Activated CD4-positive, alpha-beta T cell treated with anti-CD3 and anti-CD28 coated beads for 24 hours (primary cell): Measurements from ENCODE around the gene EFCAB12.
"Not testable (repeated sequence)": the region's sequence is repeated elsewhere in the genome, so short reads cannot be mapped to it uniquely, and the experiment has no call there.

Experiments
- DNase-seq, 2 donors: peaks; one replicate each; pipeline ENCODE4 v3.0.0-alpha.2; 2020; ENCODE audit warnings: low read depth in 2 of 2

EFCAB12 gene

GRCh38 chr3:129369711-129370110 lies 58.7 kb downstream of the EFCAB12 start:
- DNase-seq, result no peak

DNA sequence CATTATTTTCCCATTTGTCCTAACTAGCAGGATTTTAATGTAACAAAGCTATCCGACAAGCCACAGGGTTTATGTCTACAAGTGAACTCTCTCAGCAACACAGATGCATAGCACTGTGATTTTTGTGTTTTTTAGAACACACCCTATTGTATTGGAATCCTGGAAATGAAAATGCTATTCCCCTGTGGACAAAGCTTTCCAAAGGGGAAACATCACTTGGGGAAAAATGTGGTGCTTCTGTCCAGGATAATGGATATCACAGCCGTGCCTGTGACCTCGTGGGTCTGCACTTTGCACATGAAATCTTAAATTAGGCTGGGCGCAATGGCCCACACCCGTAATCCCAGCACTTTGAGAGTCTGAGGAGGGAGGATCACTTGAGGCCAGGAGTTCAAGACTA lies 60.6 kb downstream of the EFCAB12 start:
- DNase-seq, result no peak

DNA sequence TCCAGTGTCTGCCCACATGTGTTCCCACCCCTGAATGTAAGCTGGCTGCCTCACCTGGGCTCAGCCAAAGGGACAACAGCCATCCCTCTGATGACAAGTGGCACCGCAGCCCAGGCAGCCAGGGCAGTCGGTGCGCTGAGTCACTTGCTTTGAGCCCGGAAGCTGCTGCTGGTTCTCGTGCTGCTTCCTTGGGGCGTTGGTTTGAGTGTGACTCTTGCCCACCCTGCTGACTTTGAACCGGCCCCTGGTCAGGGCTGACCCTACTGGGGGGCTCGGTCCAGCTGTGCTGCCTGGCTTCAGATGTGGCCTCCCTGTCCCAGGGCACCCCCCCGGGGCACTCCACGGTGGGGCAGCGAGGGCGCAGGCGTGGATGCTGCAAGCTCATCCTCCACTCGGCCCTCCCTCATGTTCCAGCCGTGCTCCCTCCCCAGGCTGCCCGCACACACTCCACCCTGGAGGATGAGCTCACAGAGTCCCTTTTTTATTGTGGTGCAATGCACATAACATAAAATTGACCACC lies 62.1 kb downstream of the EFCAB12 start:
- no peak for DNase-seq

DNA sequence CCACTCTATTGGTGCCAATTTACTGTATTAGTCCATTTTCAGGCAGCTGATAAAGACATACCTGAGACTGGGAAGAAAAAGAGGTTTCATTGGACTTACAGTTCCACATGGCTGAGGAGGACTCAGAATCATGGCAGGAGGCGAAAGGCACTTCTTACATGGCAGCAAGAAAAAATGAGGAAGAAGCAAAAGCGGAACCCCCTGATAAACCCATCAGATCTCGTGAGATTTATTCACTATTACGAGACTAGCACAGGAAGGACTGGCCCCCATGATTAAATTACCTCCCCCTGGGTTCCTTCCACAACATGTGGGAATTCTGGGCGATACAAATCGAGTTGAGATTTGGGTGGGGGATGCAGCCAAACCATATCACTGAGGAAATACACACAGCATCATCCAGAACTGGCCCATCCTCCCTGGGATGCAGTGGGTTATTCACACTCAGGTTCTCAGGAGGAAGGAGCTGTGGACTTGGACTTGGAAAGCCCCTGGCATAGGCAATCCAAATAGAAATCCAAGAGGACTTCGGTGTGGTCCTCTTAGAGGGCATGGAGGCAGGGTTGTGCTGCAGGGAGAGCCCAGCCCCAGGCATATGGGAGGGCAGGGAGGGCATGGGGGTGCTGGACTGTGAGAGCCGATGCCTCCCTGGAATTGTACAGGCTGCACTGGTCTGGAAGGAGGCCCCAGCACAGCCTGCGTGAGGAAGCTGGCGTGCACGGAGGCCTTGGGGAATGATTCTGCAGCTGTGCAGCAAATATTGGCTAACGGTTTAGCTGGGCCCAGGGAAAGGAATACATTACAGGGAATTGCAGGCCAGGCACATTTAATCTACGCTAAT lies 62.9 kb downstream of the EFCAB12 start:
- no peak for DNase-seq

DNA sequence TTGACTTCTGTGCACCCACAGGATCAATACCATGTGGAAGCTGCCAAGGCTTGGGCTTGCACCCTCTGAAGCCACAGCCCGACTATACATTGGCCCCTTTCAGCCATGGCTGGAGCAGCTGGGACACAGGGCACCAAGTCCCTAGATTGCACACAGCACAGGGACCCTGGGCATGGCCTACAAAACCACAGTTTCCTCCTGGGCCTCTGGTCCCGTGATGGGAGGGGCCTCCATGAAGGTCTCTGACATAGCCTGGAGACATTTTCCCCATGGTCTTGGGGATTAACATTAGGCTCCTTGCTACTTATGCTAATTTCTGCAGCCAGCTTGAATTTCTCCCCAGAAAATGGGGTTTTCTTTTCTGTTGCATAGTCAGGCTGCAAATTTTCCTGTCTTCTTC lies 63.6 kb downstream of the EFCAB12 start:
- DNase-seq, result not testable (repeated sequence)

- DNase-seq, result not testable (repeated sequence)
These were observed 65.1 kb downstream of the EFCAB12 start for GRCh38 chr3:129363356-129363755.

GRCh38 chr3:129360705-129361460 lies 67.6 kb downstream of the EFCAB12 start:
- DNase-seq, result no peak

DNA sequence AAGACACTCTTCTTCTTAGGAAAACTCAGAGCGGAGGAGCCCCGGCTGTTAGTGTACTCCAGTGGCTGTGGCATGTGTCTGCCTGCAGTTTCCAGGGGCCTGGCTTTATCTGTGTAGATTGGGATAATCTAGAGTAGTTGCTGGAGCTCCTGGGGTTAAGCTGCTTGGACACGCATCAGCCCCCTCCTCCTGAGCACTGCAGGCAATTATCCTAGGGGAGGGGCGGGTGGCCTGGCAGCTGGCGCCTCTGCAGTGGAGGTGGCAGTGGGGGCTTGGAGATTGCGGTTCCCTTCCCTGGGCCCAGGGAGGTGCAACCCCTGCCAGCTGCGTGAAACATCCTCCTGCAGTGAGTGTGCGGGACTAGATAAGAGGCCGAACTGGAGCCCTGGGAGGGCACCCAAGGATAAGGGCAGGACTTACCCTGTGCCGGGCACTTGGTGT lies 68.2 kb downstream of the EFCAB12 start:
- DNase-seq, result no peak

DNA sequence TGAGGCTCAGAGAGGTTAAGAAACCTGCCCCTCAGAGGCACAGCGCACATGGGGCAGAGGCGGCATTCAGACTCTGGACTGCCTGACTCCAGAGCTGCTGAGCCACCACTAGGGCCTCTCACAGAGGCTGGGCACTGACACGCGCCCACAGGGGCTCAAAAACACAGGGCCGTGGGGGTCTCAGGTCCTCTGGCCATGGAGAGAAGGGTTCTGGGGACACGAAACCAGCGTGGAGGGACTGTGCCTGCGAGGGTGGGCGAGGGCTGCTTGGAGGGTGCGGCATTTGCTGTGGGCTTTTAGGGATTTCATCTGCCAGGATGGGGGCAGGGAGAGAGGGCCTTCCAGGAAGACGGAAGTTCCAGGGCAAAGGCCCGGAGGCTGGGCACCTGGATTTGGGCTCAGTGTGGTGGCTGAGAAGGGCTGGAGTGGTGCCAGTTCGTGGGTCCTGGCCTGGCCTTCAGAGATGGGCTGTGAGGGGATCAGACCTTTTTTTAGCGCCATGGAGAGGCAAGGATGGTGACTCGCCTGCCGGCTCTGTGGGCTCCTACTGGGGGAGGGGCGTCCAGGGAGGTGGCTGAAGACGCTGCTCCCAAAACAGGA lies 69.6 kb downstream of the EFCAB12 start:
- no peak for DNase-seq

DNA sequence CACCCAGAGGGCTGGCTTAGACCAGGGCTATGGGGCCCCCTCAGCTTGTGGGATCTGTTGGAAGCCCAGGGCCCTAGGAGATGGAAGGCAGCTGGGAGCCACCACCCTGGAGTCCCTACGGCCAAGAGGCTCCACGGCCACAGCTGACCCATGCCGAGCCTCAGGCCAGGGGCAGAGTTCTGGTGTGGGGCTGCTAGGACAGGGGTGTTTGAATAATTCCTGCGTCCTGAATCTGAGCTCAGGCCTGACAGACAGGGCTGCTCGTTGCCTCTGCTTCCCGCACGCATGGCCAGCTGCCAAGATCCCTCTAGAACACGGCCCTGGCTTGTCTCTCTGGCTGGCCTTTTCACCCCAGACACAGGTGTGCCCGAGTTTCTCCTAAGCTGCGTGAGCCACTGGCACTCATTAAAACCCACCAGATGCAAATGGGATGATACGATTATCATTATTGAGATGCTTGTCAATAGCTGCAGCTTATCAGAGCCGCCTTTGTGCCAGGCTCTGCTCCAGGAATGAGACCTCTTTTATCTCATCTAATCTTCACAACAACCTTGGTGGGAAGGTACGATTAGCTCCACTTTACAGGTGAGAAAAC lies 70.2 kb downstream of the EFCAB12 start:
- no peak for DNase-seq

DNA sequence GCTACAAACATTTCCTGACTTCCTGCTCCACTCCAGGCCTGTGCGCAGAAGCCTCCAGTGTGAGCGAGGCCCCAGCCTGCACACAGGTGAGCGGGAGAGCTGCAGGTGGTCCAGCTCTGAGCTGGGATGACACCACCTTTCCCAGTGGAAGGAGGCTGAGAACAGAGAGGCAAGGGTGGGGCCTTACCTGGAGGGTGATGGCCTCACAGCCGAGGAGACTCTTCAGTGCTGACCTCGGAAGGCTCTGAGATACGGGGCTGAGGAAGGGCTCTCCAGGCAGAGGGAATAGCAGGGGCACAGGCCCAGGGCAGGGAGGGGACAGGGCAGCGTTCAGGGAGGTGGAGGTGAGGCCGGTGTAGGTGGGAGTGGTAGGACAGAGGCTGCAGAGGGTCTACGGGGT lies 70.8 kb downstream of the EFCAB12 start:
- no peak for DNase-seq

GRCh38 chr3:129356756-129357425 lies 71.5 kb downstream of the EFCAB12 start:
- DNase-seq, result no peak

GRCh38 chr3:129353589-129353941 lies 74.9 kb downstream of the EFCAB12 start:
- DNase-seq, result no peak

DNA sequence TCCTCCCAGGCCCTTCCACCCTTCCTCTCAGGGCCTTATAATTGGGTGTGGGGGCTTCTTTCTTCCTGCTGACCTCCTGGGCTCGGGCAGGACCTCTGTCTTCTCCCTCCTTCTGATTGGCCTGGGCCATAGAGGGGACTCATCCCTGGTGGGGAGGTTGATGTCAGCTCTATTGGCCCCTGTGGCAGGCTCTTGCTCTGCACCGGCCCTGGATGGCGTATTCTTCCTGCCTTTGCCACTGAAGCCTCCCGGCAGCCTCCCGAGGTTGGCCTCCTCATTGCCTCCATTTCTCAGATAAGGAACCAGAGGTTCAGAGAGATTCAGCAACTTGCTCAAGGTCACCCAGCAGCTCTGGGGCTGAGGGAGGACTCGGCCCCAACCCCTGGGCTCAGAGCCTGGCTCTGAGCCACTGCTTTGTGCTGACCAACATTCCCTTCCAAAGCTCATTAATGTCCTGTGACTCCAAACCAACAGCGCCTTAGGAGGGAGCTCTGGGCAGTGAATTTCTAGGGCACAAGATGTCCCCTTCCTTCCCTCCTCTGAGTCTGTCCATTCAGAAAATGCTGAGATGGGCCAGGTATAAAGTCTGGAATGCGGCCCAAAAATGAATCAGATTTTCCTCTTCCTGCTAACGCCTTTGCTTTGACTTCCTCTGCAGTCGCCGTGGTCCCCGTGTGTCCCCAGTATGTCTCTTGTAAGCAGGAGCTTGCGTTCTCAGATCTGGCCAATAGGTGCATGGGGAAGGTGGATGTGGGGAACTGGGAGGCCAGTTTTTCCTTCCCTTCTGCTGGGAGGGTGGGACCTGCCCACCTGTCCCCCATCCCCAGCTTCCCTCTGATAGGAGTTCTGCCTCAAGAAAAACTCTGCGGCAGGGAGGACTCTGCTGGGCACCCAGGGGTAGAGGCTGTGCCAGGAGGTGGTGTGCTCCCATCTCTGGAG lies 75.5 kb downstream of the EFCAB12 start:
- no peak for DNase-seq

DNA sequence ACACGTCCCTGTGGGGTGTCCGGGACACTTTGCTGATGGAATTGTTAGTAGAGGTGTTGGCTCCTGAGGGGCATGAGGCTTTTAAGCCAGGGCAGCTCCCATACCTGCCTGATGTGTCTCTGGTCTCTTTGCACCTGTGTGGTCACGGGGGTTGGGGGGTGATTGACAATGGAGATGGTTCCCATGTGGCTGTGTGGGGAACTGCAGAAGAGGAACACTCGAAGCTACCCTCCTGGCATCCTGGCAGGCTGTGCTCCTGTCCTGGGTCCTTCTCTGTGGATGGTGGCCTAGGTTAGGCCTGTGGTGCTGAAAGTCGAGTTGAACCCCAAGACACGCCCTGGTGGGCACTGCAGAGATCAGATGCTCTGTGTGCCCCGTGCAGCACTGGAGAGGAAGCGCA lies 76.4 kb downstream of the EFCAB12 start:
- DNase-seq, result no peak
